ENCODE results near the gene ERH. TPM values are rescaled to one million over a fixed set of nuclear protein-coding genes. Genes with fewer than 3 reads are reported as not detected.
"Not testable (repeated sequence)": the region's sequence is repeated elsewhere in the genome, so short reads cannot be mapped to it uniquely, and the experiment has no call there.

The ERH gene
- total RNA-seq, 2 donors from 2014 or later = 215 to 231 TPM

GRCh38 chr14:69413483-69413882 is 15.4 kb upstream of the ERH start:
- DNase-seq (no peak), ATAC-seq (replicated peaks in 1 of 2) (no peak)
- H3K27ac Mint-ChIP-seq = no peak overlapping the region
- peaks cover 4 to 9% of the 10 kb centered on the region in 2 donors for H3K36me3 Mint-ChIP-seq (ENCODE audit: insufficient read depth in 2 of 2)
- H3K27me3 Mint-ChIP-seq (ENCODE audit: low read depth) = no peaks in the 10 kb centered on the region
- H3K4me1 Mint-ChIP-seq (ENCODE audit: low read depth) = no peaks in the 10 kb centered on the region
- no peak overlapping the region for H3K4me3 Mint-ChIP-seq
- H3K9me3 Mint-ChIP-seq = peaks cover 5 to 6% of the 10 kb centered on the region in 2 donors

- H3K4me3 Mint-ChIP-seq = no peak overlapping the region
- H3K9me3 Mint-ChIP-seq = peaks cover 0 to 3% of the 10 kb centered on the region in 2 donors
- H3K27me3 Mint-ChIP-seq (ENCODE audit: low read depth) = no peaks in the 10 kb centered on the region
- peaks cover 2 to 8% of the 10 kb centered on the region in 2 donors for H3K36me3 Mint-ChIP-seq (ENCODE audit: insufficient read depth in 2 of 2)
- DNase-seq (no peak), ATAC-seq (replicated peaks in 1 of 2) (no peak)
- no peak overlapping the region for H3K27ac Mint-ChIP-seq
- peaks cover 10% of the 10 kb centered on the region for H3K4me1 Mint-ChIP-seq (ENCODE audit: low read depth)
Measured at GRCh38 chr14:69408331-69408960, 10.3 kb upstream of the ERH start.

GRCh38 chr14:69405762-69406161 is 7.7 kb upstream of the ERH start:
- DNase-seq = no peak
- Mint-ChIP-seq H3K36me3 (ENCODE audit: insufficient read depth in 2 of 2) (peaks cover 2 to 8% of the 10 kb centered on the region in 2 donors), H3K4me3 (no peak overlapping the region), H3K4me1 (ENCODE audit: low read depth) (peaks cover 26% of the 10 kb centered on the region), H3K9me3 (peaks cover 0 to 3% of the 10 kb centered on the region in 2 donors), H3K27ac (no peak overlapping the region), H3K27me3 (ENCODE audit: low read depth) (no peaks in the 10 kb centered on the region)
- ATAC-seq (replicated peaks in 1 of 2) = peak in 1 of 2 donors; percentile 13

GRCh38 chr14:69404883-69405282 is 6.8 kb upstream of the ERH start:
- no peaks in the 10 kb centered on the region for H3K27me3 Mint-ChIP-seq (ENCODE audit: low read depth)
- H3K4me3 Mint-ChIP-seq = no peak overlapping the region
- peaks cover 2 to 8% of the 10 kb centered on the region in 2 donors for H3K36me3 Mint-ChIP-seq (ENCODE audit: insufficient read depth in 2 of 2)
- peaks cover 35% of the 10 kb centered on the region for H3K4me1 Mint-ChIP-seq (ENCODE audit: low read depth)
- no peak overlapping the region for H3K27ac Mint-ChIP-seq
- peaks cover 0 to 3% of the 10 kb centered on the region in 2 donors for H3K9me3 Mint-ChIP-seq
- ATAC-seq (replicated peaks in 1 of 2) (no peak), DNase-seq (no peak)

- DNase-seq (no peak), ATAC-seq (replicated peaks in 1 of 2) (no peak)
- Mint-ChIP-seq H3K9me3 (peaks cover 0 to 3% of the 10 kb centered on the region in 2 donors), H3K4me1 (ENCODE audit: low read depth) (peaks cover 39% of the 10 kb centered on the region), H3K27ac (no peak overlapping the region), H3K4me3 (no peak overlapping the region), H3K36me3 (ENCODE audit: insufficient read depth in 2 of 2) (peaks cover 2 to 8% of the 10 kb centered on the region in 2 donors), H3K27me3 (ENCODE audit: low read depth) (no peaks in the 10 kb centered on the region)
Measured at GRCh38 chr14:69404478-69404877, 6.4 kb upstream of the ERH start.

GRCh38 chr14:69401841-69402240 is 3.7 kb upstream of the ERH start:
- peaks cover 9 to 15% of the 10 kb centered on the region in 2 donors for H3K36me3 Mint-ChIP-seq (ENCODE audit: insufficient read depth in 2 of 2)
- H3K27ac Mint-ChIP-seq = no peak overlapping the region
- H3K9me3 Mint-ChIP-seq = peaks cover 0 to 3% of the 10 kb centered on the region in 2 donors

GRCh38 chr14:69400154-69400553 is 2.1 kb upstream of the ERH start:
- Mint-ChIP-seq H3K36me3 (ENCODE audit: insufficient read depth in 2 of 2) (peaks cover 13 to 23% of the 10 kb centered on the region in 2 donors), H3K9me3 (peaks cover 0 to 3% of the 10 kb centered on the region in 2 donors), H3K4me1 (ENCODE audit: low read depth) (peaks cover 64% of the 10 kb centered on the region), H3K27me3 (ENCODE audit: low read depth) (no peaks in the 10 kb centered on the region), H3K27ac (peak overlapping the region; percentile 49), H3K4me3 (peak overlapping the region; percentile 94 to 99)
- ATAC-seq (replicated peaks in 1 of 2) (no peak), DNase-seq (no peak)

More at GRCh38 chr14:69401841-69402240, 3.7 kb upstream of the ERH start:
- Mint-ChIP-seq H3K27me3 (ENCODE audit: low read depth) (no peaks in the 10 kb centered on the region), H3K4me1 (ENCODE audit: low read depth) (peaks cover 47% of the 10 kb centered on the region), H3K4me3 (peak overlapping the region in 1 of 2 donors; percentile 28)
- no peak for ATAC-seq (replicated peaks in 1 of 2)
- DNase-seq = no peak

- peaks cover 65% of the 10 kb centered on the region for H3K4me1 Mint-ChIP-seq (ENCODE audit: low read depth)
Measured at GRCh38 chr14:69399750-69400149, 1.7 kb upstream of the ERH start.

GRCh38 chr14:69398818-69399210 is 715 bp upstream of the ERH start:
- peak overlapping the region; percentile 94 to 99 for H3K4me3 Mint-ChIP-seq
- H3K4me1 Mint-ChIP-seq (ENCODE audit: low read depth) = peaks cover 71% of the 10 kb centered on the region

More at GRCh38 chr14:69399750-69400149, 1.7 kb upstream of the ERH start:
- H3K27me3 Mint-ChIP-seq (ENCODE audit: low read depth) = no peaks in the 10 kb centered on the region
- H3K36me3 Mint-ChIP-seq (ENCODE audit: insufficient read depth in 2 of 2) = peaks cover 12 to 23% of the 10 kb centered on the region in 2 donors
- H3K4me3 Mint-ChIP-seq = peak overlapping the region; percentile 94 to 99
- peak overlapping the region; percentile 91 for H3K27ac Mint-ChIP-seq
- H3K9me3 Mint-ChIP-seq = peaks cover 0 to under 1% of the 10 kb centered on the region in 2 donors
- no peak for ATAC-seq (replicated peaks in 1 of 2)
- DNase-seq = no peak

GRCh38 chr14:69395929-69396328 is 2.2 kb downstream of the ERH start:
- DNase-seq = no peak
- Mint-ChIP-seq H3K4me3 (peak overlapping the region; percentile 94 to 99), H3K4me1 (ENCODE audit: low read depth) (peaks cover 81% of the 10 kb centered on the region), H3K27me3 (ENCODE audit: low read depth) (no peaks in the 10 kb centered on the region), H3K9me3 (no peaks in the 10 kb centered on the region), H3K36me3 (ENCODE audit: insufficient read depth in 2 of 2) (peaks cover 24 to 48% of the 10 kb centered on the region in 2 donors), H3K27ac (peak overlapping the region; percentile 100)
- no peak for ATAC-seq (replicated peaks in 1 of 2)

More at GRCh38 chr14:69398818-69399210, 715 bp upstream of the ERH start:
- H3K27ac Mint-ChIP-seq = peak overlapping the region; percentile 100
- no peaks in the 10 kb centered on the region for H3K9me3 Mint-ChIP-seq
- DNase-seq (no peak), ATAC-seq (replicated peaks in 1 of 2) (peak; percentile 27 to 30)
- H3K36me3 Mint-ChIP-seq (ENCODE audit: insufficient read depth in 2 of 2) = peaks cover 11 to 26% of the 10 kb centered on the region in 2 donors
- H3K27me3 Mint-ChIP-seq (ENCODE audit: low read depth) = no peaks in the 10 kb centered on the region

GRCh38 chr14:69392481-69392880 is 5.6 kb downstream of the ERH start:
- Mint-ChIP-seq H3K27me3 (ENCODE audit: low read depth) (no peaks in the 10 kb centered on the region), H3K4me3 (peak overlapping the region in 1 of 2 donors; percentile 46), H3K27ac (peak overlapping the region; percentile 46), H3K36me3 (ENCODE audit: insufficient read depth in 2 of 2) (peaks cover 29 to 71% of the 10 kb centered on the region in 2 donors), H3K9me3 (no peaks in the 10 kb centered on the region), H3K4me1 (ENCODE audit: low read depth) (peaks cover 76% of the 10 kb centered on the region)
- DNase-seq (no peak), ATAC-seq (replicated peaks in 1 of 2) (no peak)

GRCh38 chr14:69391400-69391799 is 6.7 kb downstream of the ERH start:
- Mint-ChIP-seq H3K4me3 (peak overlapping the region in 1 of 2 donors; percentile 65), H3K36me3 (ENCODE audit: insufficient read depth in 2 of 2) (peaks cover 26 to 70% of the 10 kb centered on the region in 2 donors), H3K4me1 (ENCODE audit: low read depth) (peaks cover 67% of the 10 kb centered on the region), H3K27ac (peak overlapping the region; percentile 43)
- not testable (repeated sequence) for H3K9me3 Mint-ChIP-seq; H3K27me3 Mint-ChIP-seq (ENCODE audit: low read depth); ATAC-seq (replicated peaks in 1 of 2); DNase-seq

- DNase-seq = no peak
- H3K36me3 Mint-ChIP-seq (ENCODE audit: insufficient read depth in 2 of 2) = peaks cover 22 to 62% of the 10 kb centered on the region in 2 donors
- ATAC-seq (replicated peaks in 1 of 2) = no peak
- no peak overlapping the region for H3K27ac Mint-ChIP-seq
- no peak overlapping the region for H3K4me3 Mint-ChIP-seq
- peaks cover 34% of the 10 kb centered on the region for H3K4me1 Mint-ChIP-seq (ENCODE audit: low read depth)
- H3K27me3 Mint-ChIP-seq (ENCODE audit: low read depth) = no peaks in the 10 kb centered on the region
- no peaks in the 10 kb centered on the region for H3K9me3 Mint-ChIP-seq
Measured at GRCh38 chr14:69387311-69387710, 10.8 kb downstream of the ERH start.
